Fibroblast of mammary gland (primary cell): Measurements from ENCODE around the gene CGREF1.
A peak's percentile ranks its signal among the peaks of the same experiment; 100 is the strongest.

Experiments used
- DNase-seq: peaks from one replicate; pipeline ENCODE4 v3.0.0-alpha.2; 2010; ENCODE audit warnings: low read depth
- H3K4me3 ChIP-seq: 2 replicates; pipeline ENCODE4 v1.5.1; 2011; ENCODE audit warnings: low read depth, mild to moderate bottlenecking, low read length, moderate library complexity; ENCODE audit not compliant: control insufficient read depth
- TF ChIP-seq, protein P1 (sequence below): conservative IDR thresholded peaks from 2 replicates; pipeline ENCODE4 v1.5.1; 2011; ENCODE audit warnings: low read depth, low read length, inconsistent platforms; ENCODE audit not compliant: control insufficient read depth, insufficient read depth

Gene CGREF1

DNA sequence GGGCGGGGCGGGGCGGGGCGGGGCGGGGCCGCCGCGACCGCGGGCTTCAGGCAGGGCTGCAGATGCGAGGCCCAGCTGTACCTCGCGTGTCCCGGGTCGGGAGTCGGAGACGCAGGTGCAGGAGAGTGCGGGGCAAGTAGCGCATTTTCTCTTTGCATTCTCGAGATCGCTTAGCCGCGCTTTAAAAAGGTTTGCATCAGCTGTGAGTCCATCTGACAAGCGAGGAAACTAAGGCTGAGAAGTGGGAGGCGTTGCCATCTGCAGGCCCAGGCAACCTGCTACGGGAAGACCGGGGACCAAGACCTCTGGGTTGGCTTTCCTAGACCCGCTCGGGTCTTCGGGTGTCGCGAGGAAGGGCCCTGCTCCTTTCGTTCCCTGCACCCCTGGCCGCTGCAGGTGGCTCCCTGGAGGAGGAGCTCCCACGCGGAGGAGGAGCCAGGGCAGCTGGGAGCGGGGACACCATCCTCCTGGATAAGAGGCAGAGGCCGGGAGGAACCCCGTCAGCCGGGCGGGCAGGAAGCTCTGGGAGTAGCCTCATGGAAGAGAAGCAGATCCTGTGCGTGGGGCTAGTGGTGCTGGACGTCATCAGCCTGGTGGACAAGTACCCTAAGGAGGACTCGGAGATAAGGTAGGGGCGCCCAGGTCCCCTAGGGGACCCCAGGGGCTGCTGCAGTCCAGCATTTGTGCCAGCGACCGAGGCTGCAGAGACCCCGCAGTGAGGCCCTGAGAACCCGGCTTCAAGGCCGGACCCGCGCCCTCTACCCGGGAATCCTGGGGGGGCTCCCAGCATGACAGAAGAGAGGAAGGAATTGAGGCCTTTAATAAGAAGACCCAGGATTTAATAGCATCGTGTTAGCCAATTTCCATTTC, 32.0 kb downstream of the CGREF1 start, which contains the start of gene KHK:
Gene KHK (plus strand): TSS at position 49 of the 870 bp plus-strand sequence. CDS start 488 bp downstream, at position 537.
- no peak for DNase-seq

DNA sequence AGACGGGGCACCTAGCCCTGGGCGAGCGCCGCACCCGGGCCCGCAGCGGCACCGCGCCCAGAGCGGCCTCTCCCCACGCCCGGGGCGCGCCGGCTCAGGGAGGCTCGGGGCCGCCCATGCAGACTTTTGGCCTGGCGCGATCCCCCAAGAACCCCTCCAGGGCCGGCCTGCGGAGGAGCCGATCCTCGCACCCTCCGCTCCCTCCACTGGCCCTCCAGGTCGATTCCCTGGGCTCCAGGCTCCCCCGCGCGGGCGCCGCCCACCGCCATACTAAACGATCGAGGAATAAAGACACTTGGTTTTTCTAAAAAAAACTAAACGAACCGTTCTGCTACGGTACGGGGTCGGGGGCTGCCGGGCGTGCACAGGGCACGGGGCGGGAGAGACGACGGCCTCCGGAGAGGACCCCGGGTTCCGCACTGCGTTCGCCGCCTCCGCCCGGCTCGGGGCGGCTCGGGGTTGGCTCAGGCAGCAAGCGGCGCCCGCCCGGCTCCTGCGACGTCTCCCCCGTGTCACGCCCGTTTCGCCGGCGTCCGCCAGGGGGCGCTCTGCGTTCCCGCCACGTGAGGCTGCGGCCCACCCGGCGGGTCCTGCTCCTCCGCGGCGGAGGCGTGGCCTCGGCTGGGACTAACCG, 32.7 kb downstream of the CGREF1 start:
- peak; percentile 85 for DNase-seq
- TF ChIP-seq, protein P1, sequence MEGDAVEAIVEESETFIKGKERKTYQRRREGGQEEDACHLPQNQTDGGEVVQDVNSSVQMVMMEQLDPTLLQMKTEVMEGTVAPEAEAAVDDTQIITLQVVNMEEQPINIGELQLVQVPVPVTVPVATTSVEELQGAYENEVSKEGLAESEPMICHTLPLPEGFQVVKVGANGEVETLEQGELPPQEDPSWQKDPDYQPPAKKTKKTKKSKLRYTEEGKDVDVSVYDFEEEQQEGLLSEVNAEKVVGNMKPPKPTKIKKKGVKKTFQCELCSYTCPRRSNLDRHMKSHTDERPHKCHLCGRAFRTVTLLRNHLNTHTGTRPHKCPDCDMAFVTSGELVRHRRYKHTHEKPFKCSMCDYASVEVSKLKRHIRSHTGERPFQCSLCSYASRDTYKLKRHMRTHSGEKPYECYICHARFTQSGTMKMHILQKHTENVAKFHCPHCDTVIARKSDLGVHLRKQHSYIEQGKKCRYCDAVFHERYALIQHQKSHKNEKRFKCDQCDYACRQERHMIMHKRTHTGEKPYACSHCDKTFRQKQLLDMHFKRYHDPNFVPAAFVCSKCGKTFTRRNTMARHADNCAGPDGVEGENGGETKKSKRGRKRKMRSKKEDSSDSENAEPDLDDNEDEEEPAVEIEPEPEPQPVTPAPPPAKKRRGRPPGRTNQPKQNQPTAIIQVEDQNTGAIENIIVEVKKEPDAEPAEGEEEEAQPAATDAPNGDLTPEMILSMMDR = peak; percentile 42
- H3K4me3 ChIP-seq = peak overlapping the region; percentile 43

More for the DNA sequence above, 32.0 kb downstream of the CGREF1 start, which contains the start of gene KHK:
- H3K4me3 ChIP-seq = peak within 1 kb of the TSS; percentile 43
- TF ChIP-seq, protein P1 = no peak

DNA sequence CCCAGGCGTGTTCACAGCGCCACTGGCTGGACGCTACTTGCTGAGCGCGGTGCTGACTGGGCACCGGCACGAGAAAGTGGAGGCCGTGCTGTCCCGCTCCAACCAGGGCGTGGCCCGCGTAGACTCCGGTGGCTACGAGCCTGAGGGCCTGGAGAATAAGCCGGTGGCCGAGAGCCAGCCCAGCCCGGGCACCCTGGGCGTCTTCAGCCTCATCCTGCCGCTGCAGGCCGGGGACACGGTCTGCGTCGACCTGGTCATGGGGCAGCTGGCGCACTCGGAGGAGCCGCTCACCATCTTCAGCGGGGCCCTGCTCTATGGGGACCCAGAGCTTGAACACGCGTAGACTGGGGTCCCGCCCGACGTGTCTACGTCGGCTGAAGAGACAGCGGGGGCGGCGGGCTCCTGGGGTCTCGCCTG, 33.2 kb downstream of the CGREF1 start:
- TF ChIP-seq, protein P1 = peak; percentile 34
- peak; percentile 69 for DNase-seq
- peak overlapping the region; percentile 43 for H3K4me3 ChIP-seq

DNA sequence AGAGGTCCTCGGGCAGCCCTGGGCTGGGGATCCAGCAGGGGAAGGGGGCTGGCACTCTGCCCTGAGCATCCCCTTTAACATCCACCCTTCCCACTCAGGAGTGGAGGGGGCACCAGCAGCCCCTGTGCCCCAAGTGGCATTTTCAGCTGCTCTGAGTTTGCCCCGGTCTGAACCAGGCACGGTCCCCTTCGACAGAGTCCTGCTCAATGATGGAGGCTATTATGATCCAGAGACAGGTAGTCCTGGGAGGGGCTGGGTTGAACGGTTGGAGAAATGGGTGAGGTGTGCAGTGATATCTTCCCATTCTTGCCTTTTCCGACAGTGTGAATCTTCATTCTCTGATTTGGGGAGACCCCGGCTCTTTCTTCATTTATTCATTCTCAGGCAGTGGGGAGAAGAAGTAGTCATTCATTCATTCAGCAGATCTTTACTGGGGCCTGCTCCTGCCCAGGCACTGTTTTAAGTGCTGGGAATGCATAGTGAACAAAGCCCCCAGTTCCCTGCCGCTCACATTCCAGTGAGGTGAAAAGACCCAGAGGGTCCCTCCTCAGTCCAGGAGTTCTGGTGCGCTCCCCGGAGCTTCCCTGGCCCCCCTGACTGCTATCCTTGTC, 33.8 kb downstream of the CGREF1 start:
- TF ChIP-seq, protein P1 = no peak
- DNase-seq = no peak
- H3K4me3 ChIP-seq = peak overlapping the region; percentile 43

DNA sequence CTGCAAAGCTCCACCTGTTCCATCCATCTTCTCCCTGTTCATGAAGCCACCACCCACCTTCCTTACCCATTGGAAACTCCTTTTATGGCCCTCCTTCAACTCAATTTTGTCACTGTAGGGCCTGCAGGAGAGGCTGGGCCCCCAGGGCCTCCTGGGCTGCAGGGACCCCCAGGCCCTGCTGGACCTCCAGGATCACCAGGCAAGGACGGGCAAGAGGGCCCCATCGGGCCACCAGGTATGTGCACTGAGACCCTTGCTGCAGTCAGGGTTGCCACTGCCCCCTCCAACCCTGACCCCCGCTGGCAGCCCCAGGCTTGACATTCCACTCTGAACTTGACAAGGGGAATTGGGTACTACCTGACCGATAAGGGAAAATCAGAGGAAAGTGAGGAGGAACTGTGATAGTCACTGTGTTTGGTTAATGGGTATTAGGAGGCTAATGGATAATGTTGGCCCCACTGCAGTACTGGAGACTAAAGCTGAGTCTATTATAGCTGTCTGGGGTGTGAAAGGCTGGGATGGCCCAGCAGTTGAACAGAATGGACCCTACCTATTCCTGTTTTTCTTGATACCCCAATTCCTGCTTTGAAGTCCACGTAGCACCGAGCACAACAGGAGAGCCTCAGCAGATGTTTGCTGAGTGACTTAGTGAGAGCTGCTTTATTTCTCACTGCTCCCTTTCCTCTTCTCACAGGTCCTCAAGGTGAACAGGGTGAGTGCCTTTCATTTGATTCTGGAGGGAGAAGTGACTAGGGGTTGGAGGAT, 34.4 kb downstream of the CGREF1 start:
- DNase-seq = no peak
- H3K4me3 ChIP-seq = no peak overlapping the region
- TF ChIP-seq, protein P1 = no peak
